Measurements from ENCODE around the gene KLHL9.

Gene KLHL9

DNA sequence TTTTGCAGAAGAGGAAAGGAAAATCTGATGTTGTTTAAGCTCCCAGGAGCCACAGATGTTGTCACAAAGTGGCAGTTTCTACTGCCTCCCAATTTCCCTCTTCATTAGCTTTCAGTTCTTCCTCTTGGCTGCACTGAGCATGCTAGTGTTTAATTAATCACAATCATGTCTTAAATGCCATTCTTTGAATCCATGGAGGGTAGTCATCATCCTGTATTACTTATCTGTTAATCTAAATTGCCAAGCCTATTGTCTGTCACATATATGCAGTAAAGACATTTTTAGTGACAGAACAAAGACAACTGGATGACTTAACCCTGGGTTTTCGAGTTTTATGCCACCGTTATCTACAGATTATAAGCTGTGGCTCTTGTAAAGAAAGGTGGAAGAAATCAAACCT is 14.7 kb downstream of the KLHL9 start:
- FAIRE-seq (peak; percentile 4), DNase-seq (ENCODE audit: insufficient read length, low spot score) (no peak)

DNA sequence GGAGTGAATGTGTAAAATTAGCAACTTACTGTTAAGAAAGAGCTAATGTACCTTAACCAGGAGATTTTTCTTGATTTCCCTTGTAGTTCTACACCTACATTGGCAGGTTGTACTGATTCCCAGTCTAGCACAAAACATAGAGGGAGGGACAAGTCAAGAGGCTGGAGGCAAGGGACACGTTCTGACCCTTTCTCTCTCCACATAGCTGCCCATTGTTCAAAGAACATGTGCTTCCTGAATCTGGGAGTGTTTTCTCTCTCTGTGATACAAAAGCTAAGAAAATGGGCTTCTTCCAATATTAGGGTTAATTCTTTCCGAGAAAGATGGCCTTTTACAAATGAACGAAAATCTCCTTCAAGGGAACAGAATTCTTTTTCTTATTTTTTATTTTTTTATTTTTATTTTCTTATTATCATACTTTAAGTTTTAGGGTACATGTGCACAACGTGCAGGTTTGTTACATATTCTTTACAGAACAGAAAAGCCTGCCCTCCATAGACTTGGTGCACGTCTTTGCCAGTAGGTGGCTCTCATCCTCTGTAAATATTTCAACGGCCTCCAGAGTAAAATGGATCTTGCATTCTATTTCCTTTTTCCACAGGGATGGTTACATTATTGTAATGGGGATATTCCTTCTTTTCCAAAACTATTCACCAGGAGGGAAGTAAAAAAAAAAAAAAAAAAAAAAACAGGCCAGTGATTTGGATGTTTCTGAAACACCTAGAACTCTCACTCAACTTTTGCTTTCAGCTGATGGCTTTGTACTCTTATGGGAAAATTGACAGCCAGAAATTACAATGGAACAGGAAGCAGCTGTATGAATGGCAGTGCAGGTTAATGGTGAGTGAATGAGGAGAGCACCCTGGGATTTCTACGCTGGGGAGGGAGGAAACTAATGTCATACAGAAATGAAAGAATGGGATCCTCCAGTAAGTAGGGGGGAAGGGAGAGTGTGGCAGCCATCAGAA is 17.0 kb downstream of the KLHL9 start:
- FAIRE-seq: peak; percentile 89
- DNase-seq (ENCODE audit: insufficient read length, low spot score): peak; percentile 9

DNA sequence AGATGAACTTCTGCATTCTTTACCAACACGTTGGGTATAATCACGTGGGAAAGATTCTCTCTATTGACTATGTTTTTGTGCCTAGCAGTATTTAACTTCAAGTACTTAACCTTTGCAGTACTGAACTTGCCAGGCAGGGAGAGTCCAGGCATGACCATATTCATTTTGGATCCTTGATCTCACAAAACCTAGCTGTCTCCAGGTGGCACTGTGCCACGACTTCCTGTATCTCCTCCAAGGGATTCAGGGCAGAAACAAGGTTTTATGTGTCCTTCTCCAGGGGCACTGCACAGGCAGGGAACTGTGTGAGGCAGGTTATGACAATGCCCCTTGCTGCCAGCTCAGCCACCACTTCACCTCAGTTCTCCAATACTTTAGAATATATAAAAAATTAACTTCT is 18.3 kb downstream of the KLHL9 start:
- FAIRE-seq: no peak

DNA sequence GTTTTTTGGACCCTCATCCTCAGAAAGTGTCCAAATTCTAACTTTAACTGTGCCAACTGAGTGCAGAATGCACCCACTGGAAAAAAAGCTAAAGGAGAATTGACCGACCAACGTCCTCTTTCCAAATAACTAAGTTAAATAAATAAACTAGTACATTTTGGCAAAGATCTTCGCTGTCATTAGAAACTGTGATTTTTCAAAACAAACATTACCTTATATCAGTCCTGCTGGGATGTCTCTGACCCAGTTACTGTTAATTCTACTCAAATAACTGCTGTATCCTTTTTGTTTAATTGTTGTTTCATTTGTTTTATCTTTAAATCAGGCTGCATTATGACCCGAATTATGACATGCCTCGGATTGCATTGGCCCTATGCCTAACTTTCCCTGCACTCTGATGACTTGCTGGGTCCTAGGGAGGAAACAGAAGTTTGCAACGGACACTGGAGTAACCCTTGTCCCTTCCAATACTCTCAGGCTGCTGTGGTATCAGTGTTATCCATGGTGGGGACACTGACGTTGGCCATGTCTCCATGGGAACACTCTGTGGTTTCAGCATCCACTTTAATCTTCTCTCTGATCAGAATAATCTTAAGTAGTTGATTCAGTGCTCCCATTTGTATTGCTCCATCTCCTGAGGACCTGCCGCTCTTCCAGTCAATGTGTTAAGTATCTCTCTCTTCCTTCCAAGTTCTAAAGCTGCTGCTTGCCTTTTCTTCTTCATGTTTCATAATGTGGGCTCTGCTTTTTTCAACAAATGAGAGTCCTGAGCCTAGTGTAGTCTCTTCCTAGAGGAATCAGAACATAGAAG is 19.0 kb downstream of the KLHL9 start:
- FAIRE-seq (no peak), DNase-seq (ENCODE audit: insufficient read length, low spot score) (no peak)

More for the DNA sequence above, 18.3 kb downstream of the KLHL9 start:
- DNase-seq (ENCODE audit: insufficient read length, low spot score): no peak

DNA sequence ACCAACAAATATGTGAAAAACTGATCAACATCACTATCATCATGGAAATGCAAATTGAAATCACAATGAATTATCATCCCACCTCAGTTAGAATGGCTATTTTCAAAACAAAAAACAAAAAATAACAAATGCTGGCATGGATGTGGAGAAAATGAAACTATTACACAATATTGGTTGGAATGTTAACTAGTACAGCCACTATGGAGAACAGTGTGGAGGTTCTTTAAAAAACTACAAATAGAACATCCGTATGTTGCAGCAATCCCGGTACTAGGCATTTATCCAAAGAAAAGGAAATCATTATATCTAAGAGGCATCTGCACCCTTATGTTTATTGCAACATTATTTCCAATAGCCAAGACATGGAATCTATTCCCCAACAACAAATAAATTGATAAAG is 21.1 kb downstream of the KLHL9 start:
- DNase-seq (ENCODE audit: insufficient read length, low spot score): no peak

DNA sequence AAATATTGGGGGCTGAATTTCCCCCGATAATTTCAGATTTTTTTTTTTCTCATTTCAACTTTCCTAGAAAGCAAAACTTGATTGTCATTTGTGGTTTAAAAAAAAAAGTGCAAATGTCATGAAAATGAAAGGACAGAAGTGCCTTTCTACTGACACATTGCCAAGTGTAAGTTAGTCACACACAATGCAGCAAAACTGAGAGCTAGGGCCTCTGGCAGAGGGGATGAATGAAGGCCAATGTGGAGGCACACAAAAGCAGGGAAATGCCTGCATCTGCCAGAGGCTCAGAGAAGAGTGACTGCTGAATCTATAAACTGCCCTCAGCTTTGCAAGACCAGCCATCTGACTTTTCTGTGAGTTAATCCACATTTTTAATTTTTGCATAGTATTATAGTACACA is 23.3 kb downstream of the KLHL9 start:
- DNase-seq (ENCODE audit: insufficient read length, low spot score): no peak
- no peak for FAIRE-seq

More for the DNA sequence above, 21.1 kb downstream of the KLHL9 start:
- FAIRE-seq: no peak

DNA sequence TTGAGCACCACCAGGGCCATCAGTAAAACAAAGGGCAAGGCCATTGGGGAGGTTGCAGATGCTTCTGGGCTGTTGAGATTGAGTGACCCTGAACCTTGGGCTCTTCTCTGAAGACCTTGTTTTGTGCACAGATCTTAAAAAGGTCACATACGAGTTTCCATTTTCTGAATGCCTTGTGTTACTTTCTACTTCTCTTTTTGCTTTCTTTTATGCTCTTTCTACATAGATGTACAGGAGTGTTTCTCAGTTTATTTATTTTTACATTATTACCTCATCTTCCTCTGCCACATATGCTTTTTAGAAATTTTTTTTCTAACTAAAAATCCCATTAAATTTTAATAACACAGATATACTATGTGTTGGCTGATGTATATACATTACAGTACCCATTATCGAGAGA is 30.0 kb downstream of the KLHL9 start, which contains the start of gene IFNA5:
TSS of gene IFNA5 (minus strand) at position 101 of the 400 bp plus-strand sequence. CDS start at position 44, 57 bp downstream.
- DNase-seq (ENCODE audit: insufficient read length, low spot score) (no peak), FAIRE-seq (no peak)

DNA sequence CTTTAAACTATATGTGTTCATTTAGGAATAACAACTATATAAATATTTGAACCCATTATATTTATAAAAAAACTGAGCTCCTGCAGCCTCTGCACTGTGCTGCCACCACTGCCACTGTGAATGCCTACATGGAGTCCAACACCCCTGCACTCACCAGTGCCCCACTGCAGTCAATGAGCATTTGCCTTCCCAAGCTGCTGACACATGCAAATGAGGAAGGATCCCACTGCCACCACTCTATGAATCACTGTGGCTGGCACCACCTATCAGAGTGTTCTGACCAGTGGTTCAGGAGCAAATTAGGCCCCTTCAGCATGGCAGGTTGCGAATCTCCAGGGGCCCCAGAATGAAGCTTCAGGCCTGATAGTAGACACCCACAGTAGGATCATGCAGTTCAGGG is 39.2 kb downstream of the KLHL9 start:
- FAIRE-seq: no peak
- no peak for DNase-seq (ENCODE audit: insufficient read length, low spot score)

DNA sequence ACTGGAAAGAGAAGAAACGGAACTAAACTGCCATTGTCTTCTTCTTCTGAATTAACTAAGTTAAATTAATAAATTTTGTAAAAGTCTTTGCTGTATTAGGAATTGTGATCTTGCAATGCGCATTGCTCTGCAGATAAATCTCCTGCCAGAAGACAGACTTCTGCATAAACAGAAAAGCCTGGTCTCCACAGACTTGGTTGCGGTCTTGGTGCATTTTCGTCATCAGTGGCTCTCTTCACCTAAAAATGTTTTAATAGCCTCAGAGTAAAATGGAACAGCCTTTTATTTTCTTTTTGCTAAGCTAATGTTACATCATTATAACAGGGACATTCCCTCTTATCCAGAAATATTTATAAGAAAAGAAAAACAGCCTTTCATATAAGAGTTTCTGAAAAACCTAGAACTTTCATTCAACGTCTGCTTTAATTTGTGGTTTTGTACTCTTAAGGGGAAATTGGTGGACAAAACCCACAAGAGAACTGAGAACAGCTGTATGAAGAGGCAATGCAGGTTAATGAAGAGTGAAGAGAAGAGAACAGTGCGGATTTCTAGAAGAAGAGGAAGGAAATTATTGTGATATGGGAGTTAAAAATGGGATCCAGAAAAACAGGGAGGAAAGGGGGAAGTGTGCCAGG is 40.2 kb downstream of the KLHL9 start:
- FAIRE-seq: no peak
- no peak for DNase-seq (ENCODE audit: insufficient read length, low spot score)

DNA sequence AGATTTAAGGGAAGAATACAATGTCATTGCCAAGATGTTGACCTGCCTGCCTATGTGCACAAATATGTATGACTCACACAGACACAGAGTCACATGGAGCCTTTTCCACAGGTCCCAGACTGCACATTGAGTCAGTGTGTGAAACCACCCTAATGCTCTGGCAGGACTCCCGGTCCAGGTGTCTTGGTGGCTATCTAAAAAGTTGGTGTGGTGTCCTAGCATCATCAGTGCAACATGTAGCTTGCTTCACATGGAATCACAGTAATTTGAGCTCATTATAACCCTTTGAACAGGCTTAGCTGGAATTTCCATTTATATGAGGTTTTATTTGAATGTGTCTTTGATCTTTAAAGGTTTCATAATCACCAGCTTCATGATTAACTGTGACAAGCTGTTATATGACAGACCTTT is 40.8 kb downstream of the KLHL9 start:
- DNase-seq (ENCODE audit: insufficient read length, low spot score) (no peak), FAIRE-seq (no peak)

DNA sequence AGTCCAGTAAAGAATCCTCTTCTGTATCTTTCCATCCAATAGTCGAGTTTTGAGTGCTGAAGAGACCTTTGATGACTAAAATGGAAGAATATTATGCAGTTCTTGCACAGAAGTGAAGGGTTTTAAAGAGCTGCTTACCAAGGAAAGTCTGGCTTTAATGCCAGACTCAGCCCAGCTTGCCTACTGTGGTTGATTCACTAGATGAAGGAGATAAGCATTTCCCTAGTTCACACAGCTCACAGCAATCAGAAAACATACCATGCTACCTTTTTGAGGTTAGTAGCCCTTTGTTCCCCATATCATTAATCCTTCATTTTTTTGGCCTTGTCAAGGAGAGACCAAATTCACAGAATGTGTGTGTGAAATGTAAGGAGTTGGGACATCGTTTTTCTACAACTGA is 45.4 kb downstream of the KLHL9 start:
- DNase-seq (ENCODE audit: insufficient read length, low spot score) (no peak), FAIRE-seq (no peak)

DNA sequence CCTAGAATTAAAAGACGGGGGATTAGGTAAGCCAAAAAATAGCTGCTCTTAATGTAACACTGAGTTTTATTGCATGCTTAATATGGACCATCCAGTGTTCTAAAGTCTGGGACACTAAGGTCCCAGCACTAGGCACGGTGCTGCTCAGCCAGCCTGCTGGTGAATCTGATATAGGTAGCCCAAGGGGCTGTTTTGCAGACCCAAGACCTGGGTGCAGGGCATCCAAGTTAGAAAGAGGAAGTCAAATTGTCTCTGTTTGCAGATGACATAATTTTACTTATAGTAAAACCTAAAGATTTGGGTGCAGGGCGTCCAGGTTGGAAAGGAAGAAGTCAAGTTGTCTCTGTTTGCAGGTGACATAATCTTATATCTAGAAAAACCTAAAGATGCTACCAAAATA is 47.9 kb downstream of the KLHL9 start:
- no peak for DNase-seq (ENCODE audit: insufficient read length, low spot score)
- no peak for FAIRE-seq

DNA sequence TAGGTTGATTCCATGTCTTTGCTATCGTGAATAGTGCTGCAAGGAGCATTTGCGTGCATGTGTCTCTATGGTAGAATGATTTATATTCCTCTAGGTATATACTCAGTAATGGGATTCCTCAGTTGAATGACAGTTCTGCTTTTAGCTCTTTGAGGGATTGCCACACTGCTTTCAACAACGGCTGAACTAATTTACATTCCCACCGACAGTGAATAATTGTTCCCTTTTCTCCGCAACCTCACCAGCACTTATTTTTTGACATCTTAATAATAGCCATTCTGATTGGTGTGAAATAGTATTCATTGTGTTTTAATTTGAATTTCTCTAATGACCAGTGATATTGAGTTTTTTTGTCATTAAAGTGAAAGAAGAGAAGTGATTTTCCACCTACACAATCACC is 48.5 kb downstream of the KLHL9 start:
- FAIRE-seq: no peak
- DNase-seq (ENCODE audit: insufficient read length, low spot score): no peak

DNA sequence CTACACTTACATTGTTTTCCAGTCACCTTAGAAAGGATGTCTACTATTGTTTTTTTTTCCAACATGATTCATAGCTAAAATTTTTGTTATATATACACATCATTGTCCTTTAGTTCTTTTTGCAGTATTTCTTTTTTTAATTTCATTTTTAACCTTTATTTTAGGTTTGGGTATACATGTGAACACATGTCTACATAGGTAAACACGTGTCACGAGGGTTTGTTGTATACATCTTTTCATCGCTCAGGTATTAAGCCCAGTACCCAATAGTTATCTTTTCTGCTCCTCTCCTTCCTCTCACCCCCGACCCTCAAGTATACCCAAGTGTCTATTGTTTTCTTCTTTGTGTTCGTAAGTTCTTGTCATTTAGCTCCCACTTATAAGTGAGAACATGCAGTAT is 49.1 kb downstream of the KLHL9 start:
- FAIRE-seq (no peak), DNase-seq (ENCODE audit: insufficient read length, low spot score) (no peak)

DNA sequence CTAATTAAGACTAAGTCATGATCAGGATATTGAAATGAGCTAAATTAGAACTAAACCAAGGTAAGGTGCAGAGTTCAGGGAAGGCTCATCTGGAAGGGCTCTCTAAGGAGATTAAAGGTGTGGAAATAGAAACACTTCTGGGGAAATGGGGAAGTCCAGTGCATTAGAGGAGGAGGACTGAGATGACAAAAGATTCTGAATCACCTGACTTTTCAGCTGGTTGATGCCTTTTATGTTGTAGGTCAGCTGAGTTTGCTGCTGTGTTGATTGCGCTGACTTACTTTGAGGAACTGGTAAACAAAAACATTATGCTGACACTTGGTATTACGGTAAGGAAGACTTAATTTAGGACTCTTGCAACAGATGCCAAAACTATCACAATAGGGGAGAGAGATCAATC is 53.9 kb downstream of the KLHL9 start:
- no peak for FAIRE-seq

More for the DNA sequence above, 53.9 kb downstream of the KLHL9 start:
- DNase-seq (ENCODE audit: insufficient read length, low spot score): no peak
